Endothelial cell of umbilical vein (primary cell): Measurements from ENCODE around the gene BRD2.

Source experiments
- CTCF ChIP-seq, 2 donors: IDR thresholded peaks; 1 replicate in 1 of 2; 2 replicates in 1 of 2; pipeline ENCODE4 v1.5.1; 2011; ENCODE audit warnings: low read length in 2 of 2, mild to moderate bottlenecking in 2 of 2, moderate library complexity in 2 of 2, control low read depth in 1 of 2, inconsistent platforms in 1 of 2, low read depth in 1 of 2; ENCODE audit not compliant: insufficient read depth in 1 of 2; ENCODE audit errors: extremely low read depth in 1 of 2
- JUN ChIP-seq: IDR thresholded peaks from 2 replicates; pipeline ENCODE4 v1.6.1; 2011; ENCODE audit warnings: borderline replicate concordance, low read depth; ENCODE audit not compliant: insufficient read length, insufficient read depth
- MAX ChIP-seq: IDR thresholded peaks from 2 replicates; pipeline ENCODE4 v1.6.1; 2011; ENCODE audit not compliant: insufficient read depth, insufficient read length
- MYC ChIP-seq: IDR thresholded peaks from one replicate; pipeline ENCODE4 v1.6.1; 2011; ENCODE audit warnings: mild to moderate bottlenecking, low read depth, low read length

- TF ChIP-seq CTCF (IDR thresholded peaks at IDR 0.05; ENCODE audit: extremely low read depth in 1 of 2, insufficient read depth in 1 of 2, low read depth in 1 of 2, low read length in 2 of 2) (no peak), JUN (no peak), MYC (no peak), MAX (no peak)
These were observed 14.5 kb downstream of the BRD2 start for GRCh38 chr6:32982702-32983492.
